ENCODE measurements around the gene PROSER3. TPM values are rescaled to one million over a fixed set of nuclear protein-coding genes. Genes with fewer than 3 reads are reported as not detected.

Gene PROSER3
- total and polyA plus RNA-seq, 9 of the 15 experiments (the other 6 are each of a cell fraction or from before 2014, with no cell fraction given): 1.0 to 39.5 (median 5.1) TPM

DNA sequence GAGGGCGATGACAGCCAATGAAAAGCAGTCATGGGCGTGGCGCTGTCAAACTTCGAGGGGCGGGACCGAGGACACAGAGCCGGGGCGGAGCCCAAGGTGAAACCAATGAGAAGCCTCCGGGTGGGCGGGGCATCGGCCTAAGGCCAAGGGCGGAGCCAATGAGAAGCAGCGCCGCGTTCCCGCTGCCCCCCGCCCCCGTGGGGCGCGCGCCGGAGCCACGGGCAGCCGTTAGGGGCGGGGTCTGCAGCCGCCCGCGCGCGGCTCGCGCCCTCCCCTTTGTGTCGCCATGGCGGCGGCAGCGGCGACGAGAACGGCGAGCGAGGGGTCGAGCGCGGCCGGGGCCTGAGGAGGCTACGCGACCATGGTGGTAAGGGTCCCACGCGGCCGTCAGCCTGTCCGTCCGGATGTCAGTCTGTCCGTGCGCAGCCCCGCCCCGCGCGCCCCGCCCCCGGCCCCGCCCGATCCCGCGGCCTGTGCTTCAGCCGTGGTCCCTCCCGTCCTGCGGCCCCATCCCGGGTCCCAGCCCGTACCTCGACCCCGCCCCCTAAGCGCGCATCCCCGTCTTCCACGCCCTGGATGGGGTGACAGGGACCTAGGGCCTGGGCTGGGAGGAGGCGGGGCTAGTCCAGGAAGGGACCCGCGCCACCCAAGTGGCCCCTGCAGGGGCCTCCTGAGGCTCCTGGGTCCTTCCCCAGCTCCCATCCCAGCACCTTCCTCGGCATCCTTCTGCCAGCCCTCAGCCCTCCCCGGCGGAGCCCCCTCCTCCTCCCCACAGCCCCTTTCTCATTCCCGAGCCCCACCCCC is 17.5 kb downstream of the PROSER3 start, which contains the start of gene ARHGAP33 (continued):
- TF ChIP-seq, protein P1, sequence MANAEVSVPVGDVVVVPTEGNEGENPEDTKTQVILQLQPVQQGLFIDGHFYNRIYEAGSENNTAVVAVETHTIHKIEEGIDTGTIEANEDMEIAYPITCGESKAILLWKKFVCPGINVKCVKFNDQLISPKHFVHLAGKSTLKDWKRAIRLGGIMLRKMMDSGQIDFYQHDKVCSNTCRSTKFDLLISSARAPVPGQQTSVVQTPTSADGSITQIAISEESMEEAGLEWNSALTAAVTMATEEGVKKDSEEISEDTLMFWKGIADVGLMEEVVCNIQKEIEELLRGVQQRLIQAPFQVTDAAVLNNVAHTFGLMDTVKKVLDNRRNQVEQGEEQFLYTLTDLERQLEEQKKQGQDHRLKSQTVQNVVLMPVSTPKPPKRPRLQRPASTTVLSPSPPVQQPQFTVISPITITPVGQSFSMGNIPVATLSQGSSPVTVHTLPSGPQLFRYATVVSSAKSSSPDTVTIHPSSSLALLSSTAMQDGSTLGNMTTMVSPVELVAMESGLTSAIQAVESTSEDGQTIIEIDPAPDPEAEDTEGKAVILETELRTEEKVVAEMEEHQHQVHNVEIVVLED (CRISPR knock-in tag; IDR thresholded peaks at IDR 0.05): peak; percentile 66
- TF ChIP-seq RAD21 (CRISPR knock-in tag; conservative IDR thresholded peaks at IDR 0.05 in 1 of 2, IDR thresholded peaks at IDR 0.05 in 1 of 2) (no peak), ZNF124 (CRISPR knock-in tag; IDR thresholded peaks at IDR 0.05) (no peak), SIN3A (IDR thresholded peaks at IDR 0.05; ENCODE audit: borderline replicate concordance in 2 of 2, control insufficient read depth in 1 of 2, low read depth in 2 of 2, low read length in 2 of 2) (peak; percentile 83 to 84; a peak in 2 of 4 replicates), ZFX (CRISPR knock-in tag; IDR thresholded peaks at IDR 0.05) (no peak), YBX1 (IDR thresholded peaks at IDR 0.05) (no peak), WHSC1 (IDR thresholded peaks at IDR 0.05; ENCODE audit: low read length) (no peak), KDM1A (IDR thresholded peaks at IDR 0.05) (no peak), GABPA (tag; conservative IDR thresholded peaks at IDR 0.05; ENCODE audit: low read depth) (no peak), CBX1 (IDR thresholded peaks at IDR 0.05; ENCODE audit: low read depth) (no peak), MAFF (IDR thresholded peaks at IDR 0.05; ENCODE audit: low read length) (no peak), HCFC1 (IDR thresholded peaks at IDR 0.05; ENCODE audit: low read depth, low read length) (peak; percentile 26; the same call in 1 of the 2 replicates), EP300 (IDR thresholded peaks at IDR 0.05; ENCODE audit: low read length) (peak; percentile 64)
- TF ChIP-seq, protein P2, sequence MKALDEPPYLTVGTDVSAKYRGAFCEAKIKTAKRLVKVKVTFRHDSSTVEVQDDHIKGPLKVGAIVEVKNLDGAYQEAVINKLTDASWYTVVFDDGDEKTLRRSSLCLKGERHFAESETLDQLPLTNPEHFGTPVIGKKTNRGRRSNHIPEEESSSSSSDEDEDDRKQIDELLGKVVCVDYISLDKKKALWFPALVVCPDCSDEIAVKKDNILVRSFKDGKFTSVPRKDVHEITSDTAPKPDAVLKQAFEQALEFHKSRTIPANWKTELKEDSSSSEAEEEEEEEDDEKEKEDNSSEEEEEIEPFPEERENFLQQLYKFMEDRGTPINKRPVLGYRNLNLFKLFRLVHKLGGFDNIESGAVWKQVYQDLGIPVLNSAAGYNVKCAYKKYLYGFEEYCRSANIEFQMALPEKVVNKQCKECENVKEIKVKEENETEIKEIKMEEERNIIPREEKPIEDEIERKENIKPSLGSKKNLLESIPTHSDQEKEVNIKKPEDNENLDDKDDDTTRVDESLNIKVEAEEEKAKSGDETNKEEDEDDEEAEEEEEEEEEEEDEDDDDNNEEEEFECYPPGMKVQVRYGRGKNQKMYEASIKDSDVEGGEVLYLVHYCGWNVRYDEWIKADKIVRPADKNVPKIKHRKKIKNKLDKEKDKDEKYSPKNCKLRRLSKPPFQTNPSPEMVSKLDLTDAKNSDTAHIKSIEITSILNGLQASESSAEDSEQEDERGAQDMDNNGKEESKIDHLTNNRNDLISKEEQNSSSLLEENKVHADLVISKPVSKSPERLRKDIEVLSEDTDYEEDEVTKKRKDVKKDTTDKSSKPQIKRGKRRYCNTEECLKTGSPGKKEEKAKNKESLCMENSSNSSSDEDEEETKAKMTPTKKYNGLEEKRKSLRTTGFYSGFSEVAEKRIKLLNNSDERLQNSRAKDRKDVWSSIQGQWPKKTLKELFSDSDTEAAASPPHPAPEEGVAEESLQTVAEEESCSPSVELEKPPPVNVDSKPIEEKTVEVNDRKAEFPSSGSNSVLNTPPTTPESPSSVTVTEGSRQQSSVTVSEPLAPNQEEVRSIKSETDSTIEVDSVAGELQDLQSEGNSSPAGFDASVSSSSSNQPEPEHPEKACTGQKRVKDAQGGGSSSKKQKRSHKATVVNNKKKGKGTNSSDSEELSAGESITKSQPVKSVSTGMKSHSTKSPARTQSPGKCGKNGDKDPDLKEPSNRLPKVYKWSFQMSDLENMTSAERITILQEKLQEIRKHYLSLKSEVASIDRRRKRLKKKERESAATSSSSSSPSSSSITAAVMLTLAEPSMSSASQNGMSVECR (CRISPR knock-in tag; IDR thresholded peaks at IDR 0.05): 0 out of 2 replicates have a peak, but pooled peaks have one; percentile 26
- TF ChIP-seq, protein P3, sequence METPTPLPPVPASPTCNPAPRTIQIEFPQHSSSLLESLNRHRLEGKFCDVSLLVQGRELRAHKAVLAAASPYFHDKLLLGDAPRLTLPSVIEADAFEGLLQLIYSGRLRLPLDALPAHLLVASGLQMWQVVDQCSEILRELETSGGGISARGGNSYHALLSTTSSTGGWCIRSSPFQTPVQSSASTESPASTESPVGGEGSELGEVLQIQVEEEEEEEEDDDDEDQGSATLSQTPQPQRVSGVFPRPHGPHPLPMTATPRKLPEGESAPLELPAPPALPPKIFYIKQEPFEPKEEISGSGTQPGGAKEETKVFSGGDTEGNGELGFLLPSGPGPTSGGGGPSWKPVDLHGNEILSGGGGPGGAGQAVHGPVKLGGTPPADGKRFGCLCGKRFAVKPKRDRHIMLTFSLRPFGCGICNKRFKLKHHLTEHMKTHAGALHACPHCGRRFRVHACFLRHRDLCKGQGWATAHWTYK (CRISPR knock-in tag; IDR thresholded peaks at IDR 0.05): no peak
- TF ChIP-seq, protein P4, sequence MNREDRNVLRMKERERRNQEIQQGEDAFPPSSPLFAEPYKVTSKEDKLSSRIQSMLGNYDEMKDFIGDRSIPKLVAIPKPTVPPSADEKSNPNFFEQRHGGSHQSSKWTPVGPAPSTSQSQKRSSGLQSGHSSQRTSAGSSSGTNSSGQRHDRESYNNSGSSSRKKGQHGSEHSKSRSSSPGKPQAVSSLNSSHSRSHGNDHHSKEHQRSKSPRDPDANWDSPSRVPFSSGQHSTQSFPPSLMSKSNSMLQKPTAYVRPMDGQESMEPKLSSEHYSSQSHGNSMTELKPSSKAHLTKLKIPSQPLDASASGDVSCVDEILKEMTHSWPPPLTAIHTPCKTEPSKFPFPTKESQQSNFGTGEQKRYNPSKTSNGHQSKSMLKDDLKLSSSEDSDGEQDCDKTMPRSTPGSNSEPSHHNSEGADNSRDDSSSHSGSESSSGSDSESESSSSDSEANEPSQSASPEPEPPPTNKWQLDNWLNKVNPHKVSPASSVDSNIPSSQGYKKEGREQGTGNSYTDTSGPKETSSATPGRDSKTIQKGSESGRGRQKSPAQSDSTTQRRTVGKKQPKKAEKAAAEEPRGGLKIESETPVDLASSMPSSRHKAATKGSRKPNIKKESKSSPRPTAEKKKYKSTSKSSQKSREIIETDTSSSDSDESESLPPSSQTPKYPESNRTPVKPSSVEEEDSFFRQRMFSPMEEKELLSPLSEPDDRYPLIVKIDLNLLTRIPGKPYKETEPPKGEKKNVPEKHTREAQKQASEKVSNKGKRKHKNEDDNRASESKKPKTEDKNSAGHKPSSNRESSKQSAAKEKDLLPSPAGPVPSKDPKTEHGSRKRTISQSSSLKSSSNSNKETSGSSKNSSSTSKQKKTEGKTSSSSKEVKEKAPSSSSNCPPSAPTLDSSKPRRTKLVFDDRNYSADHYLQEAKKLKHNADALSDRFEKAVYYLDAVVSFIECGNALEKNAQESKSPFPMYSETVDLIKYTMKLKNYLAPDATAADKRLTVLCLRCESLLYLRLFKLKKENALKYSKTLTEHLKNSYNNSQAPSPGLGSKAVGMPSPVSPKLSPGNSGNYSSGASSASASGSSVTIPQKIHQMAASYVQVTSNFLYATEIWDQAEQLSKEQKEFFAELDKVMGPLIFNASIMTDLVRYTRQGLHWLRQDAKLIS (CRISPR knock-in tag; IDR thresholded peaks at IDR 0.05): no peak

All from K562 (cell line).